ENCODE measurements around the gene PPP4R2.

The PPP4R2 gene

GRCh38 chr3:73041537-73041936, 44.9 kb downstream of the PPP4R2 start:
- Histone ChIP-seq H3K9ac (ENCODE audit: low read length) (no peak overlapping the region), H3K79me2 (ENCODE audit: insufficient read depth, low read length) (peaks cover 100% of the 10 kb centered on the region), H3K27me3 (ENCODE audit: low read length) (no peaks in the 10 kb centered on the region), H3K9me2 (replicated peaks; ENCODE audit: insufficient read depth, low read length) (no peaks in the 10 kb centered on the region), H2AFZ (ENCODE audit: low read depth, low read length, severe bottlenecking) (no peak overlapping the region), H3K4me2 (ENCODE audit: low read depth, low read length, poor library complexity, severe bottlenecking) (no peak overlapping the region), H4K20me1 (ENCODE audit: low read depth, low read length) (peaks cover 73% of the 10 kb centered on the region), H3K9me3 (ENCODE audit: insufficient read depth, low read length) (no peaks in the 10 kb centered on the region), H3K27ac (ENCODE audit: low read depth, low read length) (no peak overlapping the region), H3K36me3 (ENCODE audit: low read length) (no peaks in the 10 kb centered on the region), H3F3A (ENCODE audit: insufficient read depth) (no peaks in the 10 kb centered on the region; the same call in 1 of the 2 replicates), H3K4me3 (ENCODE audit: insufficient read depth, low read length, poor library complexity, severe bottlenecking) (no peak overlapping the region)
- TF ChIP-seq EZH2phosphoT487 (conservative IDR thresholded peaks at IDR 0.05; ENCODE audit: low read length) (no peak), CTCF (IDR thresholded peaks at IDR 0.05; ENCODE audit: insufficient read depth, low read length, poor library complexity, severe bottlenecking) (no peak)

- Histone ChIP-seq H3K4me2 (ENCODE audit: low read depth, low read length, poor library complexity, severe bottlenecking) (no peak overlapping the region), H3K27ac (ENCODE audit: low read depth, low read length) (no peak overlapping the region), H4K20me1 (ENCODE audit: low read depth, low read length) (peaks cover 66% of the 10 kb centered on the region), H3K36me3 (ENCODE audit: low read length) (peaks cover under 1% of the 10 kb centered on the region; the same call in 1 of the 2 replicates), H3K9me3 (ENCODE audit: insufficient read depth, low read length) (no peaks in the 10 kb centered on the region), H3K9ac (ENCODE audit: low read length) (no peak overlapping the region), H3K9me2 (replicated peaks; ENCODE audit: insufficient read depth, low read length) (no peaks in the 10 kb centered on the region), H3K79me2 (ENCODE audit: insufficient read depth, low read length) (peaks cover 100% of the 10 kb centered on the region), H3F3A (ENCODE audit: insufficient read depth) (no peaks in the 10 kb centered on the region; the same call in 1 of the 2 replicates), H2AFZ (ENCODE audit: low read depth, low read length, severe bottlenecking) (no peak overlapping the region), H3K27me3 (ENCODE audit: low read length) (no peaks in the 10 kb centered on the region), H3K4me3 (ENCODE audit: insufficient read depth, low read length, poor library complexity, severe bottlenecking) (no peak overlapping the region)
- no peak for TF ChIP-seq EZH2phosphoT487 (conservative IDR thresholded peaks at IDR 0.05; ENCODE audit: low read length)
- TF ChIP-seq CTCF (IDR thresholded peaks at IDR 0.05; ENCODE audit: insufficient read depth, low read length, poor library complexity, severe bottlenecking) = no peak
These were observed 46.8 kb downstream of the PPP4R2 start for GRCh38 chr3:73043414-73043813.

GRCh38 chr3:73045391-73045790, 48.8 kb downstream of the PPP4R2 start:
- Histone ChIP-seq H3K9me2 (replicated peaks; ENCODE audit: insufficient read depth, low read length) (no peaks in the 10 kb centered on the region), H3K9me3 (ENCODE audit: insufficient read depth, low read length) (no peaks in the 10 kb centered on the region), H3K4me3 (ENCODE audit: insufficient read depth, low read length, poor library complexity, severe bottlenecking) (no peak overlapping the region), H4K20me1 (ENCODE audit: low read depth, low read length) (peaks cover 58% of the 10 kb centered on the region), H3K9ac (ENCODE audit: low read length) (no peak overlapping the region), H2AFZ (ENCODE audit: low read depth, low read length, severe bottlenecking) (no peak overlapping the region), H3K27me3 (ENCODE audit: low read length) (no peaks in the 10 kb centered on the region), H3K4me2 (ENCODE audit: low read depth, low read length, poor library complexity, severe bottlenecking) (no peak overlapping the region), H3K79me2 (ENCODE audit: insufficient read depth, low read length) (peaks cover 99% of the 10 kb centered on the region), H3F3A (ENCODE audit: insufficient read depth) (no peaks in the 10 kb centered on the region; the same call in 1 of the 2 replicates), H3K27ac (ENCODE audit: low read depth, low read length) (no peak overlapping the region), H3K36me3 (ENCODE audit: low read length) (peaks cover 6% of the 10 kb centered on the region; the same call in 1 of the 2 replicates)
- TF ChIP-seq CTCF (IDR thresholded peaks at IDR 0.05; ENCODE audit: insufficient read depth, low read length, poor library complexity, severe bottlenecking) (no peak), EZH2phosphoT487 (conservative IDR thresholded peaks at IDR 0.05; ENCODE audit: low read length) (no peak)
